HL-60 (cell line): ENCODE data around the gene VWA1.
"Not testable (repeated sequence)": the region's sequence is repeated elsewhere in the genome, so short reads cannot be mapped to it uniquely, and the experiment has no call there.

Experiments
- DNase-seq, 2 experiments: peaks; one replicate each; pipeline ENCODE4 v3.0.0-alpha.2; 2010 to 2020; ENCODE audit warnings: low read depth in 1 of 2, low spot score in 1 of 2
- H3K27ac ChIP-seq: fragments of 250-450 bp; sonication (Bioruptor Pico); replicated peaks from 2 replicates; pipeline ENCODE4 v1.5.1; 2020; ENCODE audit warnings: mild to moderate bottlenecking, moderate library complexity
- H3K27me3 ChIP-seq: fragments of 250-450 bp; sonication (Bioruptor Pico); 2 replicates; pipeline ENCODE4 v1.5.1; 2021; ENCODE audit warnings: mild to moderate bottlenecking, moderate library complexity; ENCODE audit not compliant: insufficient read depth, poor library complexity, severe bottlenecking
- H3K4me3 ChIP-seq: replicated peaks from 2 replicates; pipeline ENCODE4 v1.5.1; 2011; ENCODE audit warnings: mild to moderate bottlenecking, control low read depth, low read length; ENCODE audit not compliant: insufficient read depth
- CTCF ChIP-seq: IDR thresholded peaks from one replicate; pipeline ENCODE4 v1.5.1; 2011; ENCODE audit warnings: low read length, control low read depth, inconsistent platforms; ENCODE audit not compliant: insufficient read depth
- GABPA ChIP-seq: IDR thresholded peaks from 2 replicates; pipeline ENCODE4 v1.6.1; 2012; ENCODE audit warnings: low read depth
- POLR2AphosphoS5 ChIP-seq: IDR thresholded peaks from 2 replicates; pipeline ENCODE4 v1.6.1; 2012; ENCODE audit warnings: low read depth
- SPI1 ChIP-seq: IDR thresholded peaks from 2 replicates; pipeline ENCODE4 v1.6.1; 2012; ENCODE audit warnings: low read depth, mild to moderate bottlenecking, borderline replicate concordance
- TF ChIP-seq, protein P1 (sequence below): IDR thresholded peaks from 2 replicates; pipeline ENCODE4 v1.6.1; 2012; ENCODE audit warnings: low read depth; ENCODE audit not compliant: insufficient replicate concordance

The VWA1 gene

GRCh38 chr1:1446631-1447030, 11.1 kb downstream of the VWA1 start:
- H3K4me3 ChIP-seq, DNase-seq, H3K27ac ChIP-seq, H3K27me3 ChIP-seq: not testable (repeated sequence)

DNA sequence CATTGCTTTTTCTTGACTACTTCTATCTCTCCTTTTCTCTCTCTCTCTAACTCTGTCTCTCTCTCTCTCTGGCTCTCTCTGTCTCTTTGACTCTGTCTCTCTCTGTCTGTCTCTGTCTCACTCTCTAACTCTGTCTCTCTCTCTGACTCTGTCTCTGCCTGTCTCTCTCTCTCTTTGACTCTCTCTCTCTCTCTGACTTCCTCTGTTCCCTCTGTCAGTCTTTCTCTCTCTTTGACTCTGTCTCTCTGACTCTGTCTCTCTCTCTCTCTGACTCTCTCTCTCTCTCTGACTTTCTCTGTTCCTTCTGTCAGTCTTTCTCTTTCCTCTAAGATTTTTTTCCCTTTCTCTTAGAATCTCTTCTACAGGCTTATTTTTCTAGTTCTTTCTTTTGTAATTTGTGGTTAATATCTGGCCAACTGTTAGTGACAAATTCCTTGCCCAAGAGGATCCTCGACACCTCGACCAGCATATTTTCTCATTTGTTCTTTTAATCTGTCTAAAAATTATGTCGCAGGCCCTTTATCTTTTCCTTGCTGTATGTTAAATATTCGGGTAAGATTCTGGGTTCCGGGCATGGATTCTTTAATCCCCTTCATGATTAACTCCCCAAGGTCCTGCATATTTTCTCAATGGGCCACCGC, 13.7 kb downstream of the VWA1 start, which contains the start of gene ATAD3C:
TSS of gene ATAD3C (plus strand) at position 591 of the 641 bp plus-strand sequence. CDS start 995 bp downstream, outside the sequence.
- no peak for TF ChIP-seq CTCF
- no peak for TF ChIP-seq SPI1
- TF ChIP-seq, protein P1, sequence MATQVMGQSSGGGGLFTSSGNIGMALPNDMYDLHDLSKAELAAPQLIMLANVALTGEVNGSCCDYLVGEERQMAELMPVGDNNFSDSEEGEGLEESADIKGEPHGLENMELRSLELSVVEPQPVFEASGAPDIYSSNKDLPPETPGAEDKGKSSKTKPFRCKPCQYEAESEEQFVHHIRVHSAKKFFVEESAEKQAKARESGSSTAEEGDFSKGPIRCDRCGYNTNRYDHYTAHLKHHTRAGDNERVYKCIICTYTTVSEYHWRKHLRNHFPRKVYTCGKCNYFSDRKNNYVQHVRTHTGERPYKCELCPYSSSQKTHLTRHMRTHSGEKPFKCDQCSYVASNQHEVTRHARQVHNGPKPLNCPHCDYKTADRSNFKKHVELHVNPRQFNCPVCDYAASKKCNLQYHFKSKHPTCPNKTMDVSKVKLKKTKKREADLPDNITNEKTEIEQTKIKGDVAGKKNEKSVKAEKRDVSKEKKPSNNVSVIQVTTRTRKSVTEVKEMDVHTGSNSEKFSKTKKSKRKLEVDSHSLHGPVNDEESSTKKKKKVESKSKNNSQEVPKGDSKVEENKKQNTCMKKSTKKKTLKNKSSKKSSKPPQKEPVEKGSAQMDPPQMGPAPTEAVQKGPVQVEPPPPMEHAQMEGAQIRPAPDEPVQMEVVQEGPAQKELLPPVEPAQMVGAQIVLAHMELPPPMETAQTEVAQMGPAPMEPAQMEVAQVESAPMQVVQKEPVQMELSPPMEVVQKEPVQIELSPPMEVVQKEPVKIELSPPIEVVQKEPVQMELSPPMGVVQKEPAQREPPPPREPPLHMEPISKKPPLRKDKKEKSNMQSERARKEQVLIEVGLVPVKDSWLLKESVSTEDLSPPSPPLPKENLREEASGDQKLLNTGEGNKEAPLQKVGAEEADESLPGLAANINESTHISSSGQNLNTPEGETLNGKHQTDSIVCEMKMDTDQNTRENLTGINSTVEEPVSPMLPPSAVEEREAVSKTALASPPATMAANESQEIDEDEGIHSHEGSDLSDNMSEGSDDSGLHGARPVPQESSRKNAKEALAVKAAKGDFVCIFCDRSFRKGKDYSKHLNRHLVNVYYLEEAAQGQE: no peak
- TF ChIP-seq GABPA: no peak
- no peak for TF ChIP-seq POLR2AphosphoS5
- DNase-seq: no peak
- H3K4me3 ChIP-seq: no peak within 1 kb of the TSS

DNA sequence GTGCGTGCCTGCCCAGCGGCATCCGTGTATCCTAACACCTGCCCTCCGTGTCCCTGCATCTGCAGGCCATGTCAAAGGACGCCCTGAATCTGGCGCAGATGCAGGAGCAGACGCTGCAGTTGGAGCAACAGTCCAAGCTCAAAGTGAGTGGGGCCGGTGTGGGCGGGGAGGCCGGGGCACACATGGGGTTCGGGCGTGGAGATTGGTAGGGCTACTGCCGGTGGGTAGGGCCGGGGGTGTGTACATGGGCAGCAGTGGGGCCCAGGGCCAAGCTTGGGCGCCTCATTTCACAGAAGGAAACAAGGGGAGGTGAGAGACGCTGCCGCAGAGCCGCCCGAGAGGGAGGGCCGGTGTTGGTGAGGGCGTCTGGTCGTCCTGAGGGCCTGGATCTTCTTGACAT, 15.1 kb downstream of the VWA1 start:
- not testable (repeated sequence) for H3K27me3 ChIP-seq, DNase-seq, H3K4me3 ChIP-seq, H3K27ac ChIP-seq

More for the DNA sequence above, 13.7 kb downstream of the VWA1 start, which contains the start of gene ATAD3C:
- H3K27me3 ChIP-seq: no peaks in the 10 kb centered on the region
- H3K27ac ChIP-seq: no peak within 1 kb of the TSS

DNA sequence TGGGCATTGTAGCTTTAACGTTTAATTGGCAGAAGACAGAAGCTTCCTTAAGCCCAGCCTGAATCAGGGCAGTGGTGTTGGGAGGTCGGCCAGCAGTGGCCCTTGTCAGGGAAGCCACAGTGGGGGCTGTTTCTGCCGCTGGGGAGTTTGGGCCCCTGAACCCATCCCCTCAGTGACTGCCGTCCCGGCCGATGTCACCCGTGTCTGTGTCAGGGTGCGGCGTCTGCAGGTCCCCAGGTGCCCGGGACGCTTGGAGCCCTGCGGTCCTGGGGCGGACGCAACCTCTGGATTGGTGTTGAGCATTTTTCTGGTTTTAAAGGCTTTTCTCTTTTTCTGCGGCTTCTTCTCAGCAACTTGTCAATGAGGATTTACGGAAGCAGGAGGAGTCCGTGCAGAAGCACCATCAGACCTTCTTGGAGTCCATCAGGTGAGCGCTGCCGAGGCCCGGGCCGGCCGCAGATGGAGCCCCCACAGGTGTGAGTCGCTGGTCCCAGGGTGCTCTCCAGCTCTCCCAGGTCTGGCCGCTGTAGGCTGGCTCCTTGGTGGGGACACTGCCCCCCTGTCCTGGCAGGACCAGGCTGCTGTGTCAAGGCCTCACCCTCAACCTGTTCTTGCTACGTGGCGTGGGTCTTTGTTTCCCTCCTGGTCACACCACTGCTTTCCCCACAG, 16.3 kb downstream of the VWA1 start:
- Histone ChIP-seq H3K27ac (no peak overlapping the region), H3K27me3 (no peaks in the 10 kb centered on the region), H3K4me3 (no peak overlapping the region)
- TF ChIP-seq POLR2AphosphoS5 (no peak), CTCF (no peak), GABPA (no peak), SPI1 (no peak)
- TF ChIP-seq, protein P1: no peak
- no peak for DNase-seq

DNA sequence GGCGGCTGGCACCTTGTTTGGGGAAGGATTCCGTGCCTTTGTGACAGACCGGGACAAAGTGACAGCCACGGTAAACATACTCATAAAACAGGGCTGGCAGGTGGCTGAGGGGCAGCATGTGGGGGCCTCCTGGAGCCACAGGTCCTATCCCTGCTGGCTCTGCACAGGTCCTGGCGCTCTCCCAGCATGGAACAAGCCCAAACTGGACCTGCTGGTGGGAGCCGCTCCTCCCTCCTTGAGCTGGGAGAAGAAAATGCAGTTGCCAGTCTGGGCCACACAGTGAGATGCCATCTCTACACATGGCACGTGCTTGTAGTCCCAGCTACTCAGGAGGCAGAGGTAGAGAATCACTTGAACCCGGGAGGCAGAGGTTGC, 16.9 kb downstream of the VWA1 start:
- DNase-seq, H3K27ac ChIP-seq, H3K27me3 ChIP-seq, H3K4me3 ChIP-seq: not testable (repeated sequence)
